ENCODE data around the gene PTPN1. TPM values are rescaled to one million over a fixed set of nuclear protein-coding genes. Genes with fewer than 3 reads are reported as not detected.

The PTPN1 gene
- polyA plus RNA-seq, 1 experiment, result 16.2 TPM

DNA sequence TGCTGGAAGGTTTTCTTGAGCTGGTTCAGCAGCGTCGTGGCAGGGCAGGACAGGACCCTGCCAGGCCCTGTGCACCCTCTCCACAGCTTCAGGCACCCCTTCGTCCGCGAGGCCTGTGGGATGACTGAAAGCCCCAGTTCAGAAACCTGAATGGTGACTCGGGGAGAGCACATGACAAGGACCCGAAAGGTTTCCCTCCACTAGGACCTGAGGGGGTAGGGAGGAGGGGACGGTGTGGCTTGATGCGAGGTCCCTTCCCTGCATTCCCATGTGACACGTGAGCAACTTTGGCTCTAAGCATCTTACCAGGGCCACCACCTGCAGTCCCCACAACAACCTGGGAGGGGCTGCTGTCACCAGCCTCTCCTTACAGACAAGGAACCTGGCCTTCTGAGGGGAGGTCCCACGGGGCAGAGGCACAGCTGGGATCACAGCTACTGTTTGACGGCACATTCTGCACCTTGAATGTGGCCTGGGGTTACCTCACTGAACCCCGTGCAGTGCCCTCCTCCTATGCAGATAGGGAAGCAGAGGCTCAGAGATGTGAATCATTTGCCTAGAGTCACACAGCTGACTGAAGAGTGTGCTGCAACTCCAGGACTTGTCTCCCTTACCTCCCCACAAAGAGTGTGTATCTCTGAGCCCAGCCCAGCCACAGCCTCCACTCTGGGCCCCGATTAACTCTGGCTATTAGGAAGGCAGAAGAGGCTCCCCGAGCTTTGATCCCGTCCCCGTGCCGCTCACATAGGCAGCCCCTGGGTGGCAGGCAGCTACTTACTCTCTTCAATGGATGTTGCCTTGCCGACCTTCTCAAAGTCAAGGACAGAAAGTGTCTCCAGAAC lies 84.6 kb downstream of the PTPN1 start:
- ChIA-PET CTCF (interaction anchor here (1.1 to 2.3 kb wide), 5 partner anchors 8 to 196 kb away, joined by 3 to 8 read pairs (median 4); no protein-coding TSS in a partner anchor), POLR2A (interaction anchor here (0.5 kb wide), 1 partner anchor 196 kb away, joined by 5 read pairs; no protein-coding TSS in a partner anchor)
- Histone ChIP-seq H3K27me3 (ENCODE audit: control insufficient read depth, insufficient read depth, low read length) (peaks cover 3% of the 10 kb centered on the region), H3K36me3 (ENCODE audit: control insufficient read depth, insufficient read depth, low read length) (0 out of 2 replicates have a peak, but pooled peaks cover 2% of the 10 kb centered on the region), H3K4me3 (ENCODE audit: low read depth, low read length) (no peak overlapping the region)
- no peak for DNase-seq (ENCODE audit: low read depth)
- TF ChIP-seq, protein P1, sequence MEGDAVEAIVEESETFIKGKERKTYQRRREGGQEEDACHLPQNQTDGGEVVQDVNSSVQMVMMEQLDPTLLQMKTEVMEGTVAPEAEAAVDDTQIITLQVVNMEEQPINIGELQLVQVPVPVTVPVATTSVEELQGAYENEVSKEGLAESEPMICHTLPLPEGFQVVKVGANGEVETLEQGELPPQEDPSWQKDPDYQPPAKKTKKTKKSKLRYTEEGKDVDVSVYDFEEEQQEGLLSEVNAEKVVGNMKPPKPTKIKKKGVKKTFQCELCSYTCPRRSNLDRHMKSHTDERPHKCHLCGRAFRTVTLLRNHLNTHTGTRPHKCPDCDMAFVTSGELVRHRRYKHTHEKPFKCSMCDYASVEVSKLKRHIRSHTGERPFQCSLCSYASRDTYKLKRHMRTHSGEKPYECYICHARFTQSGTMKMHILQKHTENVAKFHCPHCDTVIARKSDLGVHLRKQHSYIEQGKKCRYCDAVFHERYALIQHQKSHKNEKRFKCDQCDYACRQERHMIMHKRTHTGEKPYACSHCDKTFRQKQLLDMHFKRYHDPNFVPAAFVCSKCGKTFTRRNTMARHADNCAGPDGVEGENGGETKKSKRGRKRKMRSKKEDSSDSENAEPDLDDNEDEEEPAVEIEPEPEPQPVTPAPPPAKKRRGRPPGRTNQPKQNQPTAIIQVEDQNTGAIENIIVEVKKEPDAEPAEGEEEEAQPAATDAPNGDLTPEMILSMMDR (IDR thresholded peaks at IDR 0.05; ENCODE audit: insufficient read depth, low read depth, low read length), result no peak

DNA sequence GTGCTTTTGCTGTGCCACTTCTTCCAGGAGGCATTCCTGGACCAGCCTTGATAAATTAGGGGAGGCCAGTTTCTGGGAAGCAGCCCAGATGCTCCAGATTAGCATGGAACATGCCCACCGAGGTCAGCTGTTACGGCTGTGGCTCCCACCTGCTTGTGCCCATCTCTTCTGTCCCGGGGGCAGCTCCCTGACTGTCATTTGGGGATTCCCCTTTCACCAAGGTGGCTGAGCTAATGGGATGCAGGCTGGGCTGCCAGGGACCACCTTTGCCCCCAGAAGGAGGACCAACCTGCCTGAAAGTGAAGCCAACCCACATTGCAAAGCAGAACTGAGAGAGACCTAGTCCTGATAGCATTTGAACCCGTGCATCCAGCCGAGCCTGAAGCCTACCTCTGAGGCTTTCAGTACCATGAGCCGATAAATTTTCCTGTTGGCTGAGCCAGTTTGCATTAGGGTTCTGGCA lies 85.3 kb downstream of the PTPN1 start:
- Histone ChIP-seq H3K36me3 (ENCODE audit: control insufficient read depth, insufficient read depth, low read length) (0 out of 2 replicates have a peak, but pooled peaks cover under 1% of the 10 kb centered on the region), H3K27me3 (ENCODE audit: control insufficient read depth, insufficient read depth, low read length) (peaks cover 3% of the 10 kb centered on the region), H3K4me3 (ENCODE audit: low read depth, low read length) (no peak overlapping the region)
- no peak for DNase-seq (ENCODE audit: low read depth)
- ChIA-PET POLR2A (no interaction called here), CTCF (interaction anchor here (1.7 to 2.3 kb wide), 3 partner anchors 9 to 139 kb away, joined by 4 to 8 read pairs (median 5); no protein-coding TSS in a partner anchor)
- TF ChIP-seq, protein P1 (IDR thresholded peaks at IDR 0.05; ENCODE audit: insufficient read depth, low read depth, low read length), result no peak

DNA sequence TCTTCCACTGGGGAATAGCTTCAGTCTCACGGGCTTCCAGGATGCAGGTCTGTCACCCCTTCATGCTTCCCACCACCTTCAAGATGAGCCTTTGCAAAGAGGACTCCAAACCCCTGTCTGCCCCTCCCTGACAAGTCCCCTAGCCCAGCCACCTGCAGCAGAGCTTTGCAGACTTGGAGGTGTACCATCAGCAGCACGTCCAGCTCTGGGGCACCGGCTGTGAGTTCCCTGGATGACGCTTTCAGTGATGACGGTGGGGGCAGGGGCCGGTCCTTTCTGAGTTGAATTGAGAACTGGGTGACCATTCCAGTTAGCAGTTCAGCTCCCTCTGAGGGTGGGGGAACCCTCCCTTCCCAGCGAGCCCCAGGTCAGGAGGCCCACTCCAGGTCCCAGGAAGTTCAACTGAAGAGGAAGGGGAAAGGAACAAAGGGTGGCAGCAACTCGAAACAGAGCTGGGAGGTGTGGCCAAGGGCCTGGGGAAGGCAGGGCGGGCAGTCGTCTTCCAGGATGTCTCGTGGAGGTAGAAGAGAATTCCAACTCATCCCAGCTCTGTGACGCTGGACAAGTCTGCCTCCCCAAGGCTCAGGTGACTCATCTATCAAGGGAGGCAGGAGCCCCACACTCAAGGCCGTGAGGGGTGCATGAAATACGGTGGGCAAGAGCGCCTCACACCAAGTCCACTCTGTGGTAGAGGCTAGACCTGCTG lies 86.0 kb downstream of the PTPN1 start:
- Histone ChIP-seq H3K4me3 (ENCODE audit: low read depth, low read length) (no peak overlapping the region), H3K27me3 (ENCODE audit: control insufficient read depth, insufficient read depth, low read length) (peaks cover 3% of the 10 kb centered on the region), H3K36me3 (ENCODE audit: control insufficient read depth, insufficient read depth, low read length) (no peaks in the 10 kb centered on the region)
- CTCF ChIA-PET, result interaction anchor here (1.2 to 2.3 kb wide), 3 partner anchors 9 to 117 kb away, joined by 3 to 8 read pairs (median 4); no protein-coding TSS in a partner anchor
- POLR2A ChIA-PET, result no interaction called here
- no peak for DNase-seq (ENCODE audit: low read depth)
- TF ChIP-seq, protein P1 (IDR thresholded peaks at IDR 0.05; ENCODE audit: insufficient read depth, low read depth, low read length), result no peak

DNA sequence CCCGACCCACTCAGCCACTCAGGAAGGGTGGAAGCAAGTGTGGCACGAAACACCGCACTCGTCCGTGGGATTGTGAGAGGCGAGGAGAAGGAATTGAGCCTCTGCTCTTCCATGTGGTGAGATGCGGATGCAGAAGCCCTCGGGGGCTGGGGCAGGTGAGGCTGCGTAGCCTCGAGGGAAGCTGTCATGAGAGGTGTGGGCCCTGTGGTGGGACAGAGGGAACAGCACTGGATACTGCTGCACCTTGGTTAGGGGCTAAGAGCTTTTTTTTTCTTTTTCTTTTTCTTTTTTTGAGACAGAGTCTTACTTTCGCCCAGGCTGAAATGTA lies 86.5 kb downstream of the PTPN1 start:
- peaks cover 3% of the 10 kb centered on the region for H3K27me3 ChIP-seq (ENCODE audit: control insufficient read depth, insufficient read depth, low read length)
- POLR2A ChIA-PET, result no interaction called here
- DNase-seq (ENCODE audit: low read depth), result no peak
- CTCF ChIA-PET, result interaction anchor here (1.2 to 2.3 kb wide), 3 partner anchors 10 to 117 kb away, joined by 3 to 8 read pairs (median 4); no protein-coding TSS in a partner anchor
- no peak overlapping the region for H3K4me3 ChIP-seq (ENCODE audit: low read depth, low read length)
- H3K36me3 ChIP-seq (ENCODE audit: control insufficient read depth, insufficient read depth, low read length), result no peaks in the 10 kb centered on the region
- TF ChIP-seq, protein P1 (IDR thresholded peaks at IDR 0.05; ENCODE audit: insufficient read depth, low read depth, low read length), result no peak
